PC-9 (cell line): ENCODE data around the gene ITGA2B. TPM values are rescaled to one million over a fixed set of nuclear protein-coding genes. Genes with fewer than 3 reads are reported as not detected.

Experiments used
- BruUV-seq: library from RNA; stranded (reverse); fragments of 400-500 nt; replicated peaks from 2 replicates; lab custom pipeline; 2021; lab: Mats Ljungman, UMichigan
- CTCF ChIA-PET: fragments of 300-600 bp; sonication (Branson Sonifier 250); formaldehyde crosslinking; loops from one replicate; lab custom pipeline; 2022; ENCODE audit warnings: antibody characterized with exemption; lab: Charles Lee
- POLR2A ChIA-PET: fragments of 300-600 bp; sonication (Branson Sonifier 250); formaldehyde crosslinking; loops from one replicate; lab custom pipeline; 2022; ENCODE audit warnings: antibody characterized with exemption; ENCODE audit not compliant: unreplicated experiment; lab: Charles Lee
- DNase-seq, 2 experiments: peaks; one replicate each; pipeline versions ENCODE4 v3.0.0 to v3.0.0-alpha.2; 2015 to 2022; ENCODE audit warnings: mixed read lengths in 1 of 2
- H2AFZ ChIP-seq: fragments of 200-600 bp; sonication (generic); 2 replicates; pipeline ENCODE4 v1.8.1; 2017; ENCODE audit warnings: antibody characterized with exemption
- H3F3A ChIP-seq: fragments of 200-600 bp; sonication (generic); 2 replicates; pipeline ENCODE4 v1.8.1; 2017; ENCODE audit warnings: antibody characterized with exemption, mild to moderate bottlenecking, low read depth; ENCODE audit not compliant: insufficient read depth
- H3K27ac ChIP-seq: fragments of 200-600 bp; sonication (generic); 2 replicates; pipeline ENCODE4 v1.6.1; 2016; ENCODE audit warnings: mixed run types
- H3K27me3 ChIP-seq: fragments of 200-600 bp; sonication (generic); 2 replicates; pipeline ENCODE4 v1.6.1; 2016; ENCODE audit warnings: low read depth, mixed run types; ENCODE audit not compliant: insufficient read depth
- H3K36me3 ChIP-seq: fragments of 200-600 bp; sonication (generic); 2 replicates; pipeline ENCODE4 v1.6.1; 2016; ENCODE audit warnings: low read depth, mixed run types
- H3K4me1 ChIP-seq: fragments of 200-600 bp; sonication (generic); replicated peaks from 2 replicates; pipeline ENCODE4 v1.6.1; 2016; ENCODE audit warnings: mixed run types; ENCODE audit not compliant: insufficient read depth
- H3K4me2 ChIP-seq: fragments of 200-600 bp; sonication (generic); 2 replicates; pipeline ENCODE4 v1.6.1; 2017; ENCODE audit warnings: mixed run types
- H3K4me3 ChIP-seq: fragments of 200-600 bp; sonication (generic); 2 replicates; pipeline ENCODE4 v1.6.1; 2016; ENCODE audit warnings: mixed run types
- H3K79me2 ChIP-seq: fragments of 200-600 bp; sonication (generic); 2 replicates; pipeline ENCODE4 v1.6.1; 2017; ENCODE audit warnings: low read depth, mixed run types
- H3K9me2 ChIP-seq: fragments of 200-600 bp; sonication (generic); 2 replicates; pipeline ENCODE4 v1.8.1; 2017; ENCODE audit warnings: mild to moderate bottlenecking; ENCODE audit not compliant: insufficient read depth
- H3K9me3 ChIP-seq: fragments of 200-600 bp; sonication (generic); 2 replicates; pipeline ENCODE4 v1.8.1; 2016; ENCODE audit warnings: low read depth; ENCODE audit not compliant: insufficient read depth
- H4K20me1 ChIP-seq: fragments of 200-600 bp; sonication (generic); 2 replicates; pipeline ENCODE4 v1.8.1; 2017; ENCODE audit not compliant: insufficient read depth
- EZH2 ChIP-seq: fragments of 200-600 bp; sonication (generic); IDR thresholded peaks from 2 replicates; pipeline ENCODE4 v1.8.0; 2017; ENCODE audit warnings: antibody characterized with exemption, low read depth
- intact Hi-C: fragments of 100-400 bp; cut with micrococcal nuclease; formaldehyde crosslinking; loops from one replicate; pipeline ENCODE4 v1.10.0; 2022; ENCODE audit not compliant: unreplicated experiment
- total RNA-seq: library from RNA; stranded (reverse); gene quantifications from 2 replicates; pipeline ENCODE4 v1.2.3, GENCODE V29; 2021
- TF ChIP-seq, protein P1 (sequence below): fragments of 200-600 bp; sonication (generic); conservative IDR thresholded peaks from 2 replicates; pipeline ENCODE4 v1.6.1; 2017; ENCODE audit warnings: mixed run types, antibody characterized with exemption, mild to moderate bottlenecking, moderate library complexity

The ITGA2B gene
- total RNA-seq, 1 experiment from 2014 or later, result 5.7 TPM

DNA sequence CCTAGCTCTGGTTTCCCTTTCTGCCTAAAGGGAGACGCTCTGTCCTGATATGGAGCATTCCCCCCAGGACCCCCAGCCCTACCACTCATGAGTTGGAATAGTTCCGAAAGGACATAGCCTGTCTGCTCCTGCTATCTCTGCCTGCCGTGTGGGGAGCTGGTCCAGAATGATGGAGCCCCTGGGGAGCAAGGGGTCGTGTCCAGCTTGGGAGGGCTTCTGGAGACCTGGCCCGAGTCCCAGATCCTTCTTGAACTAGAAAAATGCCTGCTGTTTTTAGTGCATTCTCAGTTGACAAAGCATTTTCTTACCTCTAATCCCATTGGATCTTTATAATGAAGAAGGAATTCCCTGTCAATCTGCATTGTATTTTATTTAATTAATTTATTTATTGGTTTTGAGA is 53.5 kb downstream of the ITGA2B start:
- H3K27me3 ChIP-seq, result no peaks in the 10 kb centered on the region
- no peak for DNase-seq
- H3K9me2 ChIP-seq, result no peaks in the 10 kb centered on the region
- no peaks in the 10 kb centered on the region for H3K36me3 ChIP-seq
- BruUV-seq, result no TSS peak
- ChIA-PET POLR2A (interaction anchor here (0.6 kb wide), 1 partner anchor 530 kb away, joined by 6 read pairs; no protein-coding TSS in a partner anchor), CTCF (interaction anchor here (0.7 kb wide), 2 partner anchors 264 to 455 kb away, joined by 8 to 16 read pairs; no protein-coding TSS in a partner anchor)
- no peak overlapping the region for H3K4me2 ChIP-seq
- no peak overlapping the region for H3K4me3 ChIP-seq
- no peak overlapping the region for H3K27ac ChIP-seq
- H2AFZ ChIP-seq, result no peak overlapping the region
- H3K4me1 ChIP-seq, result peaks cover 27% of the 10 kb centered on the region
- intact Hi-C loops, result no loop called here
- TF ChIP-seq, protein P1, sequence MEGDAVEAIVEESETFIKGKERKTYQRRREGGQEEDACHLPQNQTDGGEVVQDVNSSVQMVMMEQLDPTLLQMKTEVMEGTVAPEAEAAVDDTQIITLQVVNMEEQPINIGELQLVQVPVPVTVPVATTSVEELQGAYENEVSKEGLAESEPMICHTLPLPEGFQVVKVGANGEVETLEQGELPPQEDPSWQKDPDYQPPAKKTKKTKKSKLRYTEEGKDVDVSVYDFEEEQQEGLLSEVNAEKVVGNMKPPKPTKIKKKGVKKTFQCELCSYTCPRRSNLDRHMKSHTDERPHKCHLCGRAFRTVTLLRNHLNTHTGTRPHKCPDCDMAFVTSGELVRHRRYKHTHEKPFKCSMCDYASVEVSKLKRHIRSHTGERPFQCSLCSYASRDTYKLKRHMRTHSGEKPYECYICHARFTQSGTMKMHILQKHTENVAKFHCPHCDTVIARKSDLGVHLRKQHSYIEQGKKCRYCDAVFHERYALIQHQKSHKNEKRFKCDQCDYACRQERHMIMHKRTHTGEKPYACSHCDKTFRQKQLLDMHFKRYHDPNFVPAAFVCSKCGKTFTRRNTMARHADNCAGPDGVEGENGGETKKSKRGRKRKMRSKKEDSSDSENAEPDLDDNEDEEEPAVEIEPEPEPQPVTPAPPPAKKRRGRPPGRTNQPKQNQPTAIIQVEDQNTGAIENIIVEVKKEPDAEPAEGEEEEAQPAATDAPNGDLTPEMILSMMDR, result no peak
- TF ChIP-seq EZH2, result no peak
- H3F3A ChIP-seq, result peaks cover 19% of the 10 kb centered on the region; the same call in 1 of the 2 replicates
- no peaks in the 10 kb centered on the region for H4K20me1 ChIP-seq
- H3K9me3 ChIP-seq, result no peaks in the 10 kb centered on the region
- H3K79me2 ChIP-seq, result no peaks in the 10 kb centered on the region

DNA sequence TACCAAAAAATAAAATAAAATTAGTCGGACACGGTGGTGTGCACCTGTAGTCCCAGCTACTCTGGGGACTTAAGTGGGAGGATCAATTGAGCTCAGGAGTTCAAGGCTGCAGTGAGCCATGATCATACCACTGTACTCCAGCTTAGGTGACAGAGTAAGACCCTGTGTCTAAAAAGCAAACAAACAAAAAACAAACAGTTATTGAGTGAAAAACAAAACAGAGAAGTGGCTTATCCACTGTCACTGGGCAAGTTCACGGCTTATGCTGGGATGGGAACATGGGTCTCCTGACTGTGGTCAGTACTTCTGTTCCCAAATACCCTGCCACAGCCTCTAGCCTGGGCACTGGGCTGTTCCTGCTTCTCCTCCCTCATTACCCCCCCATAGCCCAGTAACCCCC is 53.9 kb downstream of the ITGA2B start:
- no TSS peak for BruUV-seq
- ChIA-PET POLR2A (interaction anchor here (0.6 kb wide), 1 partner anchor 530 kb away, joined by 6 read pairs; no protein-coding TSS in a partner anchor), CTCF (interaction anchor here (0.7 kb wide), 2 partner anchors 263 to 455 kb away, joined by 8 to 16 read pairs; no protein-coding TSS in a partner anchor)
- no peak overlapping the region for H2AFZ ChIP-seq
- DNase-seq, result no peak
- H3F3A ChIP-seq, result peaks cover 16% of the 10 kb centered on the region; the same call in 1 of the 2 replicates
- H3K9me2 ChIP-seq, result no peaks in the 10 kb centered on the region
- no peaks in the 10 kb centered on the region for H3K27me3 ChIP-seq
- intact Hi-C loops, result no loop called here
- H3K4me3 ChIP-seq, result no peak overlapping the region
- no peaks in the 10 kb centered on the region for H3K36me3 ChIP-seq
- H3K4me2 ChIP-seq, result no peak overlapping the region
- H3K9me3 ChIP-seq, result no peaks in the 10 kb centered on the region
- H4K20me1 ChIP-seq, result no peaks in the 10 kb centered on the region
- no peak overlapping the region for H3K27ac ChIP-seq
- no peaks in the 10 kb centered on the region for H3K79me2 ChIP-seq
- no peak for TF ChIP-seq EZH2
- TF ChIP-seq, protein P1, result no peak
- peaks cover 24% of the 10 kb centered on the region for H3K4me1 ChIP-seq

DNA sequence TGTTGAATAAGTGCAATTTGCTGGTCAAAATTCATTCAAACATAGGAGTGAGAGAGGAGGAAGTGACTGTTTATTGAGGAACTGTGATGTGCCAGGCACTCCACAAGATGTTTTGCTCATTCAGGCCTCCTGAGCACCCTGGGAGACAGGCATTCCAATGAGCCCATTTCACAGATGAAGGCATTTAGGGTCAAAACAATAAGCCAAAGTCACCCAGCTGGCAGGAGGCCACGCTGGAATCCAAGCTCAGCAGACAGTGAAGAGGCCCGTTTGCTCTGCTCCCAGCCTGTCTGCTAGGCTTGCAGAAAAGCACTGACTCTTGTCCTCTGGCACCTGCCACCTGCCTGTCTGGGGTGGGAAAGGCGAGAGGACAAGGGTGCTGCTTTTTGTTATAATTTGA is 54.7 kb downstream of the ITGA2B start:
- Histone ChIP-seq H3K27me3 (no peaks in the 10 kb centered on the region), H3K79me2 (no peaks in the 10 kb centered on the region), H3K36me3 (no peaks in the 10 kb centered on the region), H3K27ac (no peak overlapping the region), H3K9me3 (no peaks in the 10 kb centered on the region), H3K4me3 (no peak overlapping the region), H3K4me2 (no peak overlapping the region), H3K4me1 (peaks cover 15% of the 10 kb centered on the region), H3F3A (peaks cover 9% of the 10 kb centered on the region; the same call in 1 of the 2 replicates), H4K20me1 (no peaks in the 10 kb centered on the region), H2AFZ (no peak overlapping the region), H3K9me2 (no peaks in the 10 kb centered on the region)
- intact Hi-C loops, result loop anchor here (5.0 kb wide), 1 partner anchor 392 kb away; the partner anchor contains the start of gene PPY
- BruUV-seq, result no TSS peak
- POLR2A ChIA-PET, result no interaction called here
- DNase-seq, result no peak
- no peak for TF ChIP-seq EZH2
- TF ChIP-seq, protein P1, result no peak
- CTCF ChIA-PET, result no interaction called here
